Astrocyte of the cerebellum (primary cell): ENCODE data around the gene LPCAT2.

Experiments
- DNase-seq: peaks from one replicate; pipeline ENCODE4 v3.0.0-alpha.2; 2011; ENCODE audit warnings: low read depth
- H3K4me3 ChIP-seq: 2 replicates; pipeline ENCODE4 v1.5.1; 2011; ENCODE audit warnings: mild to moderate bottlenecking, low read depth, low read length, moderate library complexity
- in situ Hi-C: cut with HindIII; loops from 2 replicates; pipeline ENCODE4 v1.10.0; 2017; ENCODE audit warnings: low sequenced_read_pairs
- TF ChIP-seq, protein P1 (sequence below): IDR thresholded peaks from 2 replicates; pipeline ENCODE4 v1.5.1; 2012; ENCODE audit warnings: low read length, low read depth, moderate library complexity, mild to moderate bottlenecking; ENCODE audit errors: missing control alignments

Gene LPCAT2

DNA sequence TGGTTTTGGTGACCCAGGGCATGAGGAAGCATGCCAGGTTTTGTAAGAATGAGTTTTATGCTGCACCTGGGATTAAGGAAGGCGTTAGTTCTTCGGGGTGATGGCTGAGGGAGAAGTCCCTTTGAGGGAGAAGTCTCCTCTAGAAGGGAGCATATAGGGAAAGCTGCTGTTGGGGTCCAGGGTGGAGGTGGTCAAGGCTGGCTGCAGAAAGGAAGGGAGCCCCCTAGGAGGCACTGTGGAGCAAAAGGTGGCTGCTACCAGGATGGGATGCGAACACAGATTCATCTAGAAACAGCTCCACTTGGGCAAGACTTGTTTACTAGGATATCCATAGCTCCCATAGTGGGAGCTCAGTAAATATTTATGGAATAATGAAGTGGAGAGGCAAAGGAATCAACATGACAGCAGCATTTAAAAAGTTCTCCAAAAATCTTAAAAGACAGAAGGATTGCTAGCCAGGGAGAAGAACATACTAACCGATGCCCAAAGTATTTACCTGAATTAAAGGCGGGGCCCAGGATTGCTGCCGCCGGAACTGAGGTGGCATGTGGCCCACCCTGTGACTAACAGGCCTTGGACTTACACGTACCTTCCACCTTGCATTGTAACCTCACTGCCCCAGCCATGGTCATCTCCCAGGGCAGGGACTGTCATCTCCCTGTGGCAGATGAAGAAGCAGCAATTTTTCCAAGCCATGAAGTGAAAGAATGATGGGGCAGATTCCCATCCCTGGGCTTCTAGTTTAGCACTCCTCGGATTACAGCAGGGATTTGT, 7.1 kb upstream of the LPCAT2 start:
- H3K4me3 ChIP-seq, result no peak overlapping the region
- in situ Hi-C loops, result no loop called here

DNA sequence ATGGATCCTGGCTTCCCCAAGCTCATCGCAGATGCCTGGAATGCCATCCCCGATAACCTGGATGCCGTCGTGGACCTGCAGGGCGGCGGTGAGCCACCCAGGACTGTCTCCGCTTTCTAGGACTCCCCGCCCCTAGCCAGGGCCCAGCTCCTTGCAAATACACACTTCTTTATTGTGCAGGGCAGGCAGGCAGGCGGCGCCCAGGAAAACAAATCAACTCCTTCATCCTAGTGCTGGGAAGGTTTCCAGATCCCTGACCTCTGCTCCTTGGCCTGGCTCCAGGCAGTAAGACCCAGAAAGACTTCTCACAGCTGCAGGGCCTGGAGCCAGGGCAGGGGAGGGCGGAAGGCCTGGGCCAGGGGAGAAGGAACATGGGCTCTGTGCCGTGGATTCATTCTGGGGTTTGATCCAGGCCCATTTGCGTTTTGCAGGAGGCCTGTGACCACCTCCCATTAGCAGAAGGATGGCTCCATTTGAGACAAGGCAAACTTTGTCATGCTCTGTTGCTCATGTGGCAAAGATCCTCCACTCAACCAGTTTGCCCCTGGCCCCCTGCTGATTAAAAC, 6.0 kb upstream of the LPCAT2 start:
- no peak overlapping the region for H3K4me3 ChIP-seq
- peak; percentile 91 for DNase-seq
- in situ Hi-C loops, result no loop called here
- TF ChIP-seq, protein P1, sequence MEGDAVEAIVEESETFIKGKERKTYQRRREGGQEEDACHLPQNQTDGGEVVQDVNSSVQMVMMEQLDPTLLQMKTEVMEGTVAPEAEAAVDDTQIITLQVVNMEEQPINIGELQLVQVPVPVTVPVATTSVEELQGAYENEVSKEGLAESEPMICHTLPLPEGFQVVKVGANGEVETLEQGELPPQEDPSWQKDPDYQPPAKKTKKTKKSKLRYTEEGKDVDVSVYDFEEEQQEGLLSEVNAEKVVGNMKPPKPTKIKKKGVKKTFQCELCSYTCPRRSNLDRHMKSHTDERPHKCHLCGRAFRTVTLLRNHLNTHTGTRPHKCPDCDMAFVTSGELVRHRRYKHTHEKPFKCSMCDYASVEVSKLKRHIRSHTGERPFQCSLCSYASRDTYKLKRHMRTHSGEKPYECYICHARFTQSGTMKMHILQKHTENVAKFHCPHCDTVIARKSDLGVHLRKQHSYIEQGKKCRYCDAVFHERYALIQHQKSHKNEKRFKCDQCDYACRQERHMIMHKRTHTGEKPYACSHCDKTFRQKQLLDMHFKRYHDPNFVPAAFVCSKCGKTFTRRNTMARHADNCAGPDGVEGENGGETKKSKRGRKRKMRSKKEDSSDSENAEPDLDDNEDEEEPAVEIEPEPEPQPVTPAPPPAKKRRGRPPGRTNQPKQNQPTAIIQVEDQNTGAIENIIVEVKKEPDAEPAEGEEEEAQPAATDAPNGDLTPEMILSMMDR, result peak; percentile 15

More for the DNA sequence above, 7.1 kb upstream of the LPCAT2 start:
- DNase-seq, result no peak
- TF ChIP-seq, protein P1, result peak; percentile 50

DNA sequence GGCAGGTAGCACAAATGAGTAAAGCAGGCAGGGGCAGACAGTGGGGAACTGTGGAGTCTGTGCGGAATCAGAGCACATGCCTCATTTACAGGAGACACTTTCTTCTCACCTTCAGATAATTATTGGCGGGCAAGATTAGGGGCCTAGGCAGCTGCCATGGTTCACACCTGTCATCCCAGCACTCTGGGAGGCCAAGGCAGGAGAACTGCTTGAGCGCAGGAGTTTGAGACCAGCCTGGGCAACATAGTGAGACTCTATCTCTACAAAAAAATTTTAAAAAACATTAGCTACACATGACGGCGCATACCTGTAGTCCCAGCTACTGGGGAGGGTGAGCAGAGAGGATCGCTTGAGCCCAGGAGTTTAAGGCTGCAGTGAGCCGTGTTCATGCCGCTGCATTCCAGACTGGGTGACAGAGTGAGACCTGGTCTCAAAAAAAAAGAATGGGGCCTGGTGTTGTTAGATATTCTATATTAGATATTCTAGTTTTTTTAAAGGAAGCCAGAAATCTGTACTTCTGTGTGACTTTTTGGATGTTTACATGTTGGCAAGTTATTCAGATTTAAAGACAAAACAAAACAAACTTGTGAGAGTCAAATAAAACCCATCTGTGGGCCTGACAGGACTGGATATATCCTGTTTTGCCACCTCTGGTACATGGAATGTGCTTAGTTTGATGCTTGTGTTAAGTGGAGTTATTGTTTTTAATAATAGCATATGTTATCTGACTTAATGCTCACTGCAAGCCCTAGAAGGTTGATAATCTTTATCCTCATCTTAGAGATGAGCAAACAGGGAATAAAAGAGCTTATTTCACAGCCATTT, 4.9 kb upstream of the LPCAT2 start:
- H3K4me3 ChIP-seq, result no peak overlapping the region
- TF ChIP-seq, protein P1, result no peak
- no peak for DNase-seq
- in situ Hi-C loops, result no loop called here

DNA sequence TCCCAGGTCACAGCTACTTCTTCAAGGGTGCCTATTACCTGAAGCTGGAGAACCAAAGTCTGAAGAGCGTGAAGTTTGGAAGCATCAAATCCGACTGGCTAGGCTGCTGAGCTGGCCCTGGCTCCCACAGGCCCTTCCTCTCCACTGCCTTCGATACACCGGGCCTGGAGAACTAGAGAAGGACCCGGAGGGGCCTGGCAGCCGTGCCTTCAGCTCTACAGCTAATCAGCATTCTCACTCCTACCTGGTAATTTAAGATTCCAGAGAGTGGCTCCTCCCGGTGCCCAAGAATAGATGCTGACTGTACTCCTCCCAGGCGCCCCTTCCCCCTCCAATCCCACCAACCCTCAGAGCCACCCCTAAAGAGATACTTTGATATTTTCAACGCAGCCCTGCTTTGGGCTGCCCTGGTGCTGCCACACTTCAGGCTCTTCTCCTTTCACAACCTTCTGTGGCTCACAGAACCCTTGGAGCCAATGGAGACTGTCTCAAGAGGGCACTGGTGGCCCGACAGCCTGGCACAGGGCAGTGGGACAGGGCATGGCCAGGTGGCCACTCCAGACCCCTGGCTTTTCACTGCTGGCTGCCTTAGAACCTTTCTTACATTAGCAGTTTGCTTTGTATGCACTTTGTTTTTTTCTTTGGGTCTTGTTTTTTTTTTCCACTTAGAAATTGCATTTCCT, 3.4 kb upstream of the LPCAT2 start:
- TF ChIP-seq, protein P1, result no peak
- H3K4me3 ChIP-seq, result no peak overlapping the region
- in situ Hi-C loops, result no loop called here
- DNase-seq, result no peak

DNA sequence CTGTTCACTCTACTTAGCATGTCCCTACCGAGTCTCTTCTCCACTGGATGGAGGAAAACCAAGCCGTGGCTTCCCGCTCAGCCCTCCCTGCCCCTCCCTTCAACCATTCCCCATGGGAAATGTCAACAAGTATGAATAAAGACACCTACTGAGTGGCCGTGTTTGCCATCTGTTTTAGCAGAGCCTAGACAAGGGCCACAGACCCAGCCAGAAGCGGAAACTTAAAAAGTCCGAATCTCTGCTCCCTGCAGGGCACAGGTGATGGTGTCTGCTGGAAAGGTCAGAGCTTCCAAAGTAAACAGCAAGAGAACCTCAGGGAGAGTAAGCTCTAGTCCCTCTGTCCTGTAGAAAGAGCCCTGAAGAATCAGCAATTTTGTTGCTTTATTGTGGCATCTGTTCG, 2.8 kb upstream of the LPCAT2 start:
- TF ChIP-seq, protein P1, result no peak
- in situ Hi-C loops, result no loop called here
- no peak overlapping the region for H3K4me3 ChIP-seq
- no peak for DNase-seq

DNA sequence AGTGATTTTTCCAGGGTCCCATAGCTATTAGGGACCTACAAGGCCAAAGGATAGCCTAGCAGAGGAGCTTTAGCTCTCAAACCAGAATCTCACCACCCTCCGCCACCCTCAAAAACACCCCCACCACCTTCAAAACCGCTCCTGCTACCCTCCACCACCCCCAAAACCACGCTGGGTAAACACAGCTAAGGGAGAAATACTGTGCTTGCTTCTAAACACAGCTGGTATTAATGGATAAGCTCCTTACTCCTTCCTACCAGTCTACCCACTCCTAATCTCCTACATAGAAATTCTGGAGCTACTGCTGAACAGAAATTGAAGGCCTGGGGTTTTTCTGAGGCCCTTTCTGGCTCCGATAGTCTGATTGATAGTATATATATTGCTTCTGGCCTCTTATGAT, 2.2 kb upstream of the LPCAT2 start:
- DNase-seq, result no peak
- TF ChIP-seq, protein P1, result no peak
- no peak overlapping the region for H3K4me3 ChIP-seq
- in situ Hi-C loops, result no loop called here
